Neuronal stem cell (in vitro differentiated cells): ENCODE results near the gene BCAN.
A peak's percentile ranks its signal among the peaks of the same experiment; 100 is the strongest.

Experiments used
- DNase-seq: peaks from one replicate; pipeline ENCODE4 v3.0.0-alpha.2; 2013; ENCODE audit warnings: low spot score
- H2AFZ ChIP-seq: one replicate; pipeline ENCODE4 v1.6.1; 2013; ENCODE audit warnings: mild to moderate bottlenecking, low read length, inconsistent platforms
- H2AK5ac ChIP-seq: 2 replicates; pipeline ENCODE4 v1.6.1; 2013; ENCODE audit warnings: low read depth, mild to moderate bottlenecking, inconsistent platforms, low read length, moderate library complexity, mixed read lengths
- H2BK120ac ChIP-seq: 2 replicates; pipeline ENCODE4 v1.6.1; 2013; ENCODE audit warnings: low read depth, mild to moderate bottlenecking, inconsistent platforms, low read length, moderate library complexity, mixed read lengths
- H2BK12ac ChIP-seq: one replicate; pipeline ENCODE4 v1.6.1; 2013; ENCODE audit warnings: low read length, inconsistent platforms
- H2BK15ac ChIP-seq: 2 replicates; pipeline ENCODE4 v1.6.1; 2013; ENCODE audit warnings: mild to moderate bottlenecking, low read length, inconsistent platforms, mixed read lengths
- H2BK5ac ChIP-seq: one replicate; pipeline ENCODE4 v1.6.1; 2013; ENCODE audit warnings: inconsistent platforms, mild to moderate bottlenecking, low read length, moderate library complexity
- H3K14ac ChIP-seq: one replicate; pipeline ENCODE4 v1.6.1; 2013; ENCODE audit warnings: low read length, inconsistent platforms
- H3K18ac ChIP-seq: 2 replicates; pipeline ENCODE4 v1.6.1; 2013; ENCODE audit warnings: low read length, inconsistent platforms
- H3K23ac ChIP-seq: 2 replicates; pipeline ENCODE4 v1.6.1; 2013; ENCODE audit warnings: low read depth, mild to moderate bottlenecking, mixed read lengths, low read length, inconsistent platforms; ENCODE audit not compliant: poor library complexity
- H3K27ac ChIP-seq: replicated peaks from 3 replicates; pipeline ENCODE4 v1.5.1; 2013; ENCODE audit warnings: low read length, inconsistent platforms
- H3K27me3 ChIP-seq, 3 experiments: 2 replicates each; pipeline ENCODE4 v1.6.1; 2013; ENCODE audit warnings: low read length in 3 of 3, mild to moderate bottlenecking in 2 of 3, inconsistent platforms in 1 of 3, low read depth in 1 of 3, mixed read lengths in 1 of 3, moderate library complexity in 1 of 3; ENCODE audit not compliant: control insufficient read depth in 3 of 3, insufficient read depth in 3 of 3
- H3K36me3 ChIP-seq, 2 donors: replicated peaks in 1 of 2; 2 replicates each; pipeline ENCODE4 v1.6.1; 2013; ENCODE audit warnings: low read length in 2 of 2; ENCODE audit not compliant: control insufficient read depth in 2 of 2, insufficient read depth in 2 of 2
- H3K4ac ChIP-seq: 2 replicates; pipeline ENCODE4 v1.6.1; 2013; ENCODE audit warnings: inconsistent platforms, mild to moderate bottlenecking, low read length, moderate library complexity
- H3K4me1 ChIP-seq, 2 donors: 1 replicate in 1 of 2; 2 replicates in 1 of 2; pipeline ENCODE4 v1.6.1; 2013; ENCODE audit warnings: low read length in 2 of 2, low read depth in 1 of 2; ENCODE audit not compliant: control insufficient read depth in 2 of 2, insufficient read depth in 1 of 2
- H3K4me2 ChIP-seq: one replicate; pipeline ENCODE4 v1.6.1; 2013; ENCODE audit warnings: mild to moderate bottlenecking, low read length, inconsistent platforms; ENCODE audit not compliant: insufficient read depth, poor library complexity, severe bottlenecking
- H3K4me3 ChIP-seq, 2 donors: 2 replicates each; pipeline ENCODE4 v1.5.1; 2013; ENCODE audit warnings: low read length in 2 of 2, mild to moderate bottlenecking in 2 of 2, inconsistent platforms in 1 of 2, moderate library complexity in 1 of 2
- H3K79me1 ChIP-seq: one replicate; pipeline ENCODE4 v1.6.1; 2013; ENCODE audit warnings: low read depth, mild to moderate bottlenecking, inconsistent platforms, low read length, moderate library complexity
- H3K9ac ChIP-seq: one replicate; pipeline ENCODE4 v1.6.1; 2013; ENCODE audit warnings: mild to moderate bottlenecking, low read depth, low read length, inconsistent platforms; ENCODE audit not compliant: poor library complexity
- H3K9me3 ChIP-seq, 2 donors: replicated peaks in 1 of 2; 2 replicates each; pipeline versions ENCODE3 to v1.6.1; 2013; ENCODE audit warnings: low read length in 2 of 2, mild to moderate bottlenecking in 2 of 2, inconsistent platforms in 1 of 2, low read depth in 1 of 2, mixed read lengths in 1 of 2, moderate library complexity in 1 of 2; ENCODE audit not compliant: control insufficient read depth in 2 of 2, insufficient read depth in 1 of 2
- H4K8ac ChIP-seq: one replicate; pipeline ENCODE4 v1.6.1; 2013; ENCODE audit warnings: low read depth, mild to moderate bottlenecking, inconsistent platforms, low read length, moderate library complexity
- H4K91ac ChIP-seq: one replicate; pipeline ENCODE4 v1.6.1; 2013; ENCODE audit warnings: low read length, low read depth, mild to moderate bottlenecking, inconsistent platforms; ENCODE audit not compliant: poor library complexity
- WGBS, 2 donors: extraction: QIAGEN DNeasy Blood & Tissue Kit; methylation state at CpG; one replicate each; pipeline ENCODE4 v1.1.7; 2013; ENCODE audit warnings: missing lambda C conversion rate in 2 of 2, mixed read lengths in 1 of 2; ENCODE audit not compliant: insufficient read length in 2 of 2, insufficient replicate concordance in 1 of 2; ENCODE audit errors: extremely low coverage in 2 of 2; 5-methylcytosine and 5-hydroxymethylcytosine counted together

The BCAN gene

DNA sequence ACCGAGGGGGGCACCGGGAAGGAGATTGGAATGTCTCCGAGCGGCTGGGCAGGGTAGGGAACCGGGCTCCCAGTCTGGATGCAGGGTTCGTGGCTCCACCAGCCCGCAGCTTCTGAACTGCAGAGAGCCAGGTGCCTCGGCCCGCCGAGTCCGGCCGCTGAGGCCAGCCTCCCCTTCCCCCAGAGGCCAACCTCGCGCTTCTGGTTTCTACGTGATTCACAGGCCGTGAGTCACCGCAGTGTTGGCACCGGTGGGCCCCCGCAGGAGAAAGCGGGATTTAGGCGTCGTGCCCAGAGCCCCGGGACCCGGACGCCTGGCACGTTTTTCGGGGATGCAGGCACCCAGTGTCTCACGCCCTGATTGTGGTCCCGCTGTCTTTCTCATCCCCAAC is 63.0 kb downstream of the BCAN start:
- Histone ChIP-seq H3K36me3 (peaks cover 11 to 13% of the 10 kb centered on the region in 2 donors), H3K23ac (peak overlapping the region; percentile 76), H3K18ac (peak overlapping the region; percentile 96), H3K79me1 (peaks cover 9% of the 10 kb centered on the region), H2BK120ac (no peak overlapping the region), H2BK12ac (no peak overlapping the region), H2AK5ac (peak overlapping the region; percentile 68), H3K9me3 (no peaks in the 10 kb centered on the region), H4K91ac (no peak overlapping the region), H3K27ac (peak overlapping the region; percentile 92), H3K9ac (peak overlapping the region; percentile 87), H2BK15ac (peak overlapping the region; percentile 40), H3K4me2 (peak overlapping the region; percentile 93), H3K27me3 (no peaks in the 10 kb centered on the region), H4K8ac (no peak overlapping the region), H3K4me3 (peak overlapping the region; percentile 63 to 87), H2AFZ (peak overlapping the region; percentile 91), H3K4me1 (peaks cover 46 to 52% of the 10 kb centered on the region in 2 donors), H3K4ac (peak overlapping the region; percentile 2), H2BK5ac (peak overlapping the region; percentile 90), H3K14ac (no peak overlapping the region)
- no peak for DNase-seq
- WGBS, 2 donors = no CpG with 5 or more reads among the region's 29 CpGs

GRCh38 chr1:156705321-156705917 is 63.5 kb downstream of the BCAN start, which contains the start of gene CRABP2:
CRABP2 (minus strand) TSS chr1:156705583; CDS start chr1:156705446, 137 bp downstream.
- Histone ChIP-seq H2AK5ac (peak within 1 kb of the TSS; percentile 87), H3K27me3 (no peaks in the 10 kb centered on the region), H3K9me3 (no peaks in the 10 kb centered on the region), H3K4me3 (peak within 1 kb of the TSS; percentile 63 to 87), H2BK5ac (peak within 1 kb of the TSS; percentile 90), H4K91ac (peak within 1 kb of the TSS; percentile 98), H2BK12ac (no peak within 1 kb of the TSS), H3K79me1 (peaks cover 9% of the 10 kb centered on the region), H3K14ac (peak within 1 kb of the TSS; percentile 73), H2BK15ac (peak within 1 kb of the TSS; percentile 40), H3K23ac (peak within 1 kb of the TSS; percentile 76), H3K4me2 (peak within 1 kb of the TSS; percentile 93), H3K27ac (peak within 1 kb of the TSS; percentile 92), H2AFZ (peak within 1 kb of the TSS; percentile 91), H3K4ac (peak within 1 kb of the TSS; percentile 19), H3K9ac (peak within 1 kb of the TSS; percentile 90), H3K18ac (peak within 1 kb of the TSS; percentile 99), H2BK120ac (peak within 1 kb of the TSS; percentile 93), H3K4me1 (peaks cover 50 to 56% of the 10 kb centered on the region in 2 donors), H3K36me3 (peaks cover 6 to 9% of the 10 kb centered on the region in 2 donors), H4K8ac (no peak within 1 kb of the TSS)
- peak; percentile 78 for DNase-seq
- WGBS, 2 donors = no CpG with 5 or more reads among the region's 42 CpGs

DNA sequence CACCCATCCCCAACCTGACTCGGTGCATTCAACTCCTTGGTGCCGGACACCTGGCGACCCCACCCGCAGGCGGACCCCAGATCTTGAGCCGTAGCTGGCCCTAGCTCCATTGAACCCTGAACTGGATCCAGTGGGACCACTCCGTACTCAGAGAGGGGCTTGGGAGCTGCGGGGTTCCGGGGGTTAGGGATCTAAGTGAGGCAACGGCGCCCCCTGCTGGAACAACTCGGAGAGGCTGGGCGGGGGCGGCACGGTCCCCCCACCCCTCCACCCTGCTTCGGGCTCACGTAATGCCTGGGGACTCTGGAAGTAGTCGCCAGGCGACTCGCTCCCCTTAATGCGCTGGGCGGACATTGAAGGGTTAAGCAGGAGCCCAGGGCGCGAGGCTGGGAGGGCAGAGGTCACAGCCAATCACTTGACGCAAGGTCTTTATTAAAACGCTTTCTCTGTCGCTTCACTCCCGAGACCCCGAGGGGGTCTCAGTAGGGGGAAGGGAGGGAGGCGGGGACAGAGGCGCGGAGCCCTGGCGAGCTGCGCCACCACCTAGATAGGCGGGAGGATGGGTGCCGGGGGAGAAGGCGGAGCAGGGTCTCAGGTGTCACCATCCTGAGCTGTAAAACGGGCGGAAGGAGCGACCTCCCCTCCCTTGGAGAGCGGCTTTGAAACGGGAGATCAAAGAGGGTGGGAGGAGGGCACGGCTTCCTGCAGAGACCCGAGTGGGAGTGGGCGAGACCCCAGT is 64.2 kb downstream of the BCAN start:
- peak; percentile 95 for DNase-seq
- no peaks in the 10 kb centered on the region for H3K27me3 ChIP-seq
- no peaks in the 10 kb centered on the region for H3K9me3 ChIP-seq
- no peak overlapping the region for H2BK12ac ChIP-seq
- peak overlapping the region; percentile 91 for H2AFZ ChIP-seq
- H3K9ac ChIP-seq = peak overlapping the region; percentile 90
- peak overlapping the region; percentile 99 for H3K18ac ChIP-seq
- H2BK5ac ChIP-seq = peak overlapping the region; percentile 90
- no peak overlapping the region for H4K8ac ChIP-seq
- peak overlapping the region; percentile 87 for H2AK5ac ChIP-seq
- H3K36me3 ChIP-seq = peaks cover 0 to 3% of the 10 kb centered on the region in 2 donors
- peak overlapping the region; percentile 93 for H3K4me2 ChIP-seq
- H3K4me3 ChIP-seq = peak overlapping the region; percentile 63 to 75
- peaks cover 55 to 63% of the 10 kb centered on the region in 2 donors for H3K4me1 ChIP-seq
- peak overlapping the region; percentile 93 for H2BK120ac ChIP-seq
- H2BK15ac ChIP-seq = peak overlapping the region; percentile 40
- peak overlapping the region; percentile 92 for H3K27ac ChIP-seq
- H3K4ac ChIP-seq = peak overlapping the region; percentile 19
- H4K91ac ChIP-seq = peak overlapping the region; percentile 98
- H3K79me1 ChIP-seq = peaks cover 9% of the 10 kb centered on the region
- WGBS, 2 donors = no CpG with 5 or more reads among the region's 45 CpGs
- peak overlapping the region; percentile 73 for H3K14ac ChIP-seq
- H3K23ac ChIP-seq = peak overlapping the region; percentile 61
